Measurements from ENCODE around the gene CD300LD.

- no peak for TF ChIP-seq CTCF (conservative IDR thresholded peaks at IDR 0.05; ENCODE audit: low read length)
- TF ChIP-seq EZH2phosphoT487 (IDR thresholded peaks at IDR 0.05; ENCODE audit: borderline replicate concordance, low read depth, low read length): no peak
Measured at GRCh38 chr17:74610108-74610507, 18.0 kb upstream of the CD300LD start.

Measured in OCI-LY7 (cell line).